ENCODE data around the gene IQGAP2. TPM values are rescaled to one million over a fixed set of nuclear protein-coding genes. Genes with fewer than 3 reads are reported as not detected.

IQGAP2 gene
- total RNA-seq, 6 donors from 2014 or later = 24.3 to 57.6 (median 28.9) TPM

DNA sequence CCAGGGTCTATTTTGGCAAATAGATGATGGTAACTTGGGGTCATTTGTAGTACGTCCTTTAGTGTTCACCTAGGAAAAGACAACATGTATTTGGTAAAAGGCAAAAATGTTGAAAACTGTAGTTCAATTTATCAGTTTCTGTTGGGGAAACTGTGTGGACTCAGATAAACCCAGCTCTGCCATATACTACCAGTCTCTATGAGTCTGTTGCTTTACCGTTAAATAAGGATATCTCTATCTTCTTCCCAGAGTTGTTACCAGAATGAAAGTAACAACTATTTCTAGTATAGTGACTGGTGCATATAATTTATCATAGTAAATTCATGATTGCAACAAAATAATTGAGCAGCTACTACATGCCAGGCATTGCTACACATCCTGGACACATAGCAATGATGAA is 3.8 kb upstream of the IQGAP2 start:
- peaks cover 0 to 29% (median 19%) of the 10 kb centered on the region in 4 donors for H3K4me1 ChIP-seq
- DNase-seq (no peak), ATAC-seq (ENCODE audit: low FRiP score in 2 of 2) (no peak)
- TF ChIP-seq POLR2AphosphoS5 (IDR thresholded peaks at IDR 0.05) (no peak), POLR2A (IDR thresholded peaks at IDR 0.05) (no peak)
- no peaks in the 10 kb centered on the region for H3K36me3 ChIP-seq
- no peak overlapping the region for H3K27ac ChIP-seq
- H3K4me3 ChIP-seq = no peak overlapping the region
- H3K9me3 ChIP-seq = no peaks in the 10 kb centered on the region
- WGBS, 2 donors = 90 to 96% methylated on average over 2 of the region's 2 CpGs
- no peaks in the 10 kb centered on the region for H3K27me3 ChIP-seq

DNA sequence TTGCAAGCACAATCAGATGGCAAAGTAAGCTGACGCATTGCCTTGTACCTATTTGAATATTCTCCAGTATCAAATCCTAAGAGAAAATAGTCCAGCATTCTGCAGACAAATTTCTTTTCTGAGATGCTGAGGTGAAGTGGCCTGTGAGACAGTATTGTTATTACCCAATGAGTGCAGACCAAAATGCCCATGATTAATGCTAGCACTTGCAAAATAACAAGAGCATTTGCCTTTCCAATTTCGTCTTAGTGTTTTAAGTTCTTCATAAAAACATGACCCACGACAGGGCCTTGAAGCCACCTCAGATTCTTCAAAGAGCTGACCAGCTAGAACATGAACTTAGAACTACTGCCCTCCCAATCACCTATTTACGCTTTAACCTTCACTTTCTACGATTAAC is 2.6 kb upstream of the IQGAP2 start:
- H3K36me3 ChIP-seq = no peaks in the 10 kb centered on the region
- WGBS, 2 donors = 74 to 92% methylated on average over 5 of the region's 5 CpGs
- H3K4me3 ChIP-seq = no peak overlapping the region
- H3K4me1 ChIP-seq = peaks cover 0 to 39% (median 26%) of the 10 kb centered on the region in 4 donors
- H3K27ac ChIP-seq = no peak overlapping the region
- ATAC-seq (ENCODE audit: low FRiP score in 2 of 2) (no peak), DNase-seq (no peak)
- H3K27me3 ChIP-seq = no peaks in the 10 kb centered on the region
- H3K9me3 ChIP-seq = no peaks in the 10 kb centered on the region
- TF ChIP-seq, protein P1, sequence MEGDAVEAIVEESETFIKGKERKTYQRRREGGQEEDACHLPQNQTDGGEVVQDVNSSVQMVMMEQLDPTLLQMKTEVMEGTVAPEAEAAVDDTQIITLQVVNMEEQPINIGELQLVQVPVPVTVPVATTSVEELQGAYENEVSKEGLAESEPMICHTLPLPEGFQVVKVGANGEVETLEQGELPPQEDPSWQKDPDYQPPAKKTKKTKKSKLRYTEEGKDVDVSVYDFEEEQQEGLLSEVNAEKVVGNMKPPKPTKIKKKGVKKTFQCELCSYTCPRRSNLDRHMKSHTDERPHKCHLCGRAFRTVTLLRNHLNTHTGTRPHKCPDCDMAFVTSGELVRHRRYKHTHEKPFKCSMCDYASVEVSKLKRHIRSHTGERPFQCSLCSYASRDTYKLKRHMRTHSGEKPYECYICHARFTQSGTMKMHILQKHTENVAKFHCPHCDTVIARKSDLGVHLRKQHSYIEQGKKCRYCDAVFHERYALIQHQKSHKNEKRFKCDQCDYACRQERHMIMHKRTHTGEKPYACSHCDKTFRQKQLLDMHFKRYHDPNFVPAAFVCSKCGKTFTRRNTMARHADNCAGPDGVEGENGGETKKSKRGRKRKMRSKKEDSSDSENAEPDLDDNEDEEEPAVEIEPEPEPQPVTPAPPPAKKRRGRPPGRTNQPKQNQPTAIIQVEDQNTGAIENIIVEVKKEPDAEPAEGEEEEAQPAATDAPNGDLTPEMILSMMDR (IDR thresholded peaks at IDR 0.05) = no peak

DNA sequence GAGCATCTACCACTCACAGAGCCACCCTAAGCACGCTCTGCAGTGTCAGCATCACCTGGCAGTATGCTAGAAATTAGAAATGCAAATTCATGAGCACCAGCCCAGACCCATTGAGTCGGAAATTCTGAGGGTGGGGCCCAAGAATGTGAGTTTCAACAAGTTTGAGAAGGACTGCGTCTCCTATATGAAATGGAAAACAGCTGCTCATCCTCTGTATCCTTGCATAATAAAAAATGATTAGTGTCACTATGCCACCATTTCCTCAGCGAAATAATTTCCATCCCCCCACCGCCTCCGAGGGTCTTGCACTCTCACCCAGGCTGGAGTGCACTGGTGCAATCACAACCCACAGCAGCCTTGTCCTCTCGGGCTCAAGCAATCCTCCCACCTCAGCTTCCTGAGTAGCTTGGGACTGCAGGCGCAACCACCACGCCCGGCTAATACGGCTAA is 1.3 kb upstream of the IQGAP2 start:
- DNase-seq (peak in 1 of 2 donors; percentile 25), ATAC-seq (ENCODE audit: low FRiP score in 2 of 2) (peak in 1 of 2 donors; percentile 17)
- 17 to 22% methylated on average over 11 of the region's 11 CpGs for WGBS, 2 donors
- no peak for TF ChIP-seq EP300 (IDR thresholded peaks at IDR 0.05)
- TF ChIP-seq, protein P1 (IDR thresholded peaks at IDR 0.05) = no peak
- TF ChIP-seq POLR2A (IDR thresholded peaks at IDR 0.05) = no peak
- no peak for TF ChIP-seq POLR2AphosphoS5 (IDR thresholded peaks at IDR 0.05)
- no peaks in the 10 kb centered on the region for H3K27me3 ChIP-seq
- peaks cover 0 to 39% (median 28%) of the 10 kb centered on the region in 4 donors for H3K4me1 ChIP-seq
- H3K9me3 ChIP-seq = no peaks in the 10 kb centered on the region
- peak overlapping the region in 3 of 4 donors; percentile 69 to 77 (median 76) for H3K4me3 ChIP-seq
- H3K27ac ChIP-seq = peak overlapping the region; percentile 69 to 92 (median 86)
- H3K36me3 ChIP-seq = no peaks in the 10 kb centered on the region

DNA sequence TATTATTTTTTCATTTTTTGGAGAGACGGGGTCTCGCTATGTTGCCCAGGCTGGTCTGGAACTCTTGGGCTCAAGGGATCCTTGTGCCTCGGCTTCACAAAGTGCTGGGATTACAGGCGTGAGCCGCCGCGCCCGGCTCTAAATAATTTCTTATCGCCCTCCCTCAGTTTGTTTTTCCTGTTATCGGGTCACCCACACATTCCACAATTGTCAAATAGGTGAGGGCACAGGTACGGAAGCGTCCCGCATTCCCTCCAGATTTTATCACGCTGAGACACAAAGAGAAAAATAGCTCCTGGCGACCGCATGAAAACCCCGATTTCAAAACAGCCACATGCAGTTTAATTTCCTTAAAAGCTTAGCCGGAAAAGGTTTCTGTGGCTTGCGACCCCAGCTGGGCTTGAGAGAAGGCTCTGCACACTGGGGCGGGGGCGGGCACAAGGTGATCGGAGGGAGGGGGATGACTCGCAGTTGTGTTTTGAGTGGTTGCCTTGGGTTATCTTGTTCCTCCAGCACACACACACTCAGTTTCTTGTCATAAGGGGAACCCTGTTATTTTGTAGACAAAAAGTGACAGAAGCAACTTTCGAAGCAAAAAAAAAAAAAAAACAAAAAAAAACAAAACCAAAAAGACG is 717 bp upstream of the IQGAP2 start:
- H3K27ac ChIP-seq = peak overlapping the region; percentile 69 to 92 (median 86)
- peak; percentile 78 to 80 for ATAC-seq (ENCODE audit: low FRiP score in 2 of 2)
- H3K27me3 ChIP-seq = no peaks in the 10 kb centered on the region
- H3K4me3 ChIP-seq = peak overlapping the region in 3 of 4 donors; percentile 69 to 77 (median 76)
- H3K4me1 ChIP-seq = peaks cover 0 to 40% (median 31%) of the 10 kb centered on the region in 4 donors
- H3K36me3 ChIP-seq = no peaks in the 10 kb centered on the region
- TF ChIP-seq, protein P1 (IDR thresholded peaks at IDR 0.05) = no peak
- TF ChIP-seq POLR2AphosphoS5 (IDR thresholded peaks at IDR 0.05) = no peak
- no peak for TF ChIP-seq POLR2A (IDR thresholded peaks at IDR 0.05)
- TF ChIP-seq EP300 (IDR thresholded peaks at IDR 0.05) = no peak
- no peaks in the 10 kb centered on the region for H3K9me3 ChIP-seq
- 0 to 1% methylated on average over 25 of the region's 25 CpGs for WGBS, 2 donors
- DNase-seq = peak; percentile 25 to 64

DNA sequence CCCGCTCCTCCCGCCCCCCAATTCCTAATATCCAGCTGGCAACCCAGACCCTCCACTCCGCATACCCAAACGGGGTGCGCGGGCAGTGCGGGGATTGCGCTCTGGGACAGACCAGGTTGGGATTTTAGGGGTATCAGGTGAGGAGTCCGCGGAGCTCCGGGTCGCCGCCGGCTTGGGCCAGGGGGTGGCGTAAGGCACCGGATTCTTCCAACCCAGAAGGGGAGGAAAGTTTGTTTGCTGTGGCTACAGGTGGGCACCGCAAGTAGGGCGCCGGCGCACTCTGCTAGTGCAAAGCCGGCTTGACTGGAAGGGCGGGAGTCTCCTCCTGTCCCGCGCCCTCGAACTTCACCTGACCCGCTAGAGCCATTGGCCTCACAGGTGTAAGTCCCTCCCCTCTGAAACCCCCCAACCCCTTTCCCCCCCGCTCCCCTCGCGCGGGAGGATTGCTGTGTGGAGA is 709 bp downstream of the IQGAP2 start:
- Histone ChIP-seq H3K4me1 (peaks cover 0 to 48% (median 31%) of the 10 kb centered on the region in 4 donors), H3K9me3 (no peaks in the 10 kb centered on the region), H3K4me3 (peak overlapping the region; percentile 47 to 77 (median 72)), H3K36me3 (no peaks in the 10 kb centered on the region), H3K27ac (peak overlapping the region; percentile 69 to 92 (median 86)), H3K27me3 (no peaks in the 10 kb centered on the region)
- ATAC-seq (ENCODE audit: low FRiP score in 2 of 2) = peak; percentile 11 to 20
- TF ChIP-seq POLR2AphosphoS5 (IDR thresholded peaks at IDR 0.05) = no peak
- TF ChIP-seq, protein P1 (IDR thresholded peaks at IDR 0.05) = peak in 3 of 6 experiments; percentile 34 to 40 (median 38)
- WGBS, 2 donors = 1% methylated on average over 27 of the region's 30 CpGs; no CpG with 5 or more reads in 1 of the 2 donors
- peak; percentile 38 to 90 for DNase-seq
